HG03280 (cell line): ENCODE data around the gene RELT.
A peak's percentile ranks its signal among the peaks of the same experiment; 100 is the strongest.

ENCODE experiments used
- ATAC-seq: cut with Tn5 transposase; IDR thresholded peaks from one replicate; pipeline ENCODE4 v1.9.1; 2021; ENCODE audit warnings: mild to moderate bottlenecking, moderate library complexity; ENCODE audit not compliant: unreplicated experiment

RELT gene

GRCh38 chr11:73372375-73372993 lies 3.7 kb upstream of the RELT start:
- ATAC-seq: no peak

DNA sequence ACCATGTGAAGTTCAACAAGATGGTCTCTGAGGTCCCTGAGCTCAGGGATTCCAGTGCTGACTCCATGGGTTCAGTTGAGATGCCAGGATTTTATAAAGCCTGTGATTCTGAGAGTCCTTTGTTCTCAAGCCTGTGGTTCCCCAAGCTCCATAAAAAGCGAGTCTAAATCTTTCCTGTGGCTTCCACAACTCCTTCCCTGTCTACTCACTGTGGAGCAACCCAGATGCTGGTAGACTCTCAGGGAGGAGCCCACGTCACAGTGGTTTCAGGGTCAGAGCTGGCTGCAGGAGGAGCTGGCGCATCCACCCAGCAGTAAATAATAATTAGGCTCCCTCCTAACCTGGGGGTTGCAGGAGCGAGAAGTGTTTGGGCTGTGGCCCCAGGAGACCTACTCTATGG lies 2.0 kb upstream of the RELT start:
- no peak for ATAC-seq

DNA sequence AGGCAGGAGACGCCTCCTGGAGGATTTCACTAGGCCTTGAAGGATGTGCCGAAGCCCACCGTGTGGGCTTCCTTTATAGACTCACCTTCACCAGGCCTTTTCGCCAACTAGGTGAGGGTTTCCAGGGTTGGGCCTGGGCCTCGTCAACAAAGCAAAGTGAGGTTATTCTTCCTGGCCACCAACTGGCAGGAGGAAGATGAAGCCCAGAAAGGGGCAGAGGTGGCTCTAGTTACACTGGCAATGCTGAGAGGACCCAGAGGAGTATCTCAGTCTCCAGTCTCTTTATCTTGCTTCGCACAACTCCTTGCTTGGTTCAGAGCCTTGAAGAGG lies 404 bp upstream of the RELT start:
- no peak for ATAC-seq

GRCh38 chr11:73376803-73377629 lies 817 bp downstream of the RELT start:
- ATAC-seq: peak; percentile 19

GRCh38 chr11:73379189-73379880 lies 3.1 kb downstream of the RELT start:
- no peak for ATAC-seq

GRCh38 chr11:73380331-73380730 lies 4.1 kb downstream of the RELT start:
- ATAC-seq: no peak

DNA sequence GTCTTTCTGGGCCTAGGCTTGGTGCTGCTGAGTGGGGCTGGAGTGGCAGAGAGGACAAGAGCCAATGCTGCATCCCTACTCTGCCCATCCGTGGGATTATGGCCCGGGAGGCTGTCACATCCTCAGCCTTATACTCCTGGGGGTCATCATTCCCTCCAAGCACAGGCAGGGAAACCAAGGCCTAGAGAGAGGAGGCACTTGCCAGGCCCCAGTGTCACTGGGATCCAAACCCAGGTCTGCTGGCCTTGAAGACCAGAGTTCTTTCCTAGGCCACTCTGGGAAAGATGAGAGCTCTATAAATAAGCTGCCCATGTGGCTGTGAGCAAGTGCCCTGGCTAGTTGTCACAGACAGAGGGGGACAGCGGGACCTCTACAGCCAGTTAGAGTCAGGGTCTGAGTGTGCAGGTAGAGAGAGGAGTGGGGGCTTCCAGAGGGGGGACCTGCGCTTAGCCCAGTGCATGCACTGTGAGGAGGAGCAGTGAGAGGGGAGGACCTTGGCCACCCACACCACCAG lies 4.8 kb downstream of the RELT start:
- no peak for ATAC-seq

DNA sequence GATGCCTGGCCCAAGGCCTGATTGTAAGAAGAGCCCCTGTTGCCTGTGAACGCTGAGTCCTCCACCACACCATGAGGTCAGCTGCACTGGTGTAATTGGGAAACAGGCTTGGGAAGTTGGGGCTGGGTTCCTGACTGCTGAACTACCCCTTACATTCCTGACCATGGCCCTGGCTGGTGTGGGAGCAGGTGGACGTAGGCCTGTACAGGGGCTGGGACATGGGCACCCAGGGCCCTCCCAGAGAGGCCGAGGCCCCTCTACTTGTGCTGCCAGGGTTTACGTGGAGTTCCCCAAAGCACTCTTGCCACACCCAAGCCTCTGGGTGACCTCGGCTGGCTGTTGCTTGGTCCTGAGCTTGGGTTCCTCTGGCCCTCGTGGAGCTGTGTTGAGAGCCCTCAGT lies 5.4 kb downstream of the RELT start:
- ATAC-seq: no peak

GRCh38 chr11:73382183-73382582 lies 6.0 kb downstream of the RELT start:
- ATAC-seq: no peak

DNA sequence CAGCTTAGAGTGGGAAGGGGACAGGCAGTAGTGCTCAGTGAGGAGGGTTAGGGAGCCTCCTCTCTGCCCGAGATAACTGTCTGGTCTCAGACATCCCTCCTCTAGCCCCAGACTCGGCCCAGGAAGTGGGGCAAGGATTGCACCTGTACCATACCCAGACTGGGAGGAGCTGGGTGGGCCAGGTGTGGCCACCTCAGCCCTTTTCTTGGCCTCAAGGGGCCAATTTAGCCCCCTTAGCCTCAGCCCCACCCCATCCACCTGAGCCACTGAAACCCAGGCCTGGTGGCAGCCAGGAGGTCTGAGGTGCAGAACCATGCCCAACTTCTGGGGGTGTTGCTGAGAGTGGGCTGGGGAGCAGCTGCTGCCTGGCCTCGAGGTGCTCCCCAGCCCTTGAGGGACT lies 6.5 kb downstream of the RELT start:
- no peak for ATAC-seq

DNA sequence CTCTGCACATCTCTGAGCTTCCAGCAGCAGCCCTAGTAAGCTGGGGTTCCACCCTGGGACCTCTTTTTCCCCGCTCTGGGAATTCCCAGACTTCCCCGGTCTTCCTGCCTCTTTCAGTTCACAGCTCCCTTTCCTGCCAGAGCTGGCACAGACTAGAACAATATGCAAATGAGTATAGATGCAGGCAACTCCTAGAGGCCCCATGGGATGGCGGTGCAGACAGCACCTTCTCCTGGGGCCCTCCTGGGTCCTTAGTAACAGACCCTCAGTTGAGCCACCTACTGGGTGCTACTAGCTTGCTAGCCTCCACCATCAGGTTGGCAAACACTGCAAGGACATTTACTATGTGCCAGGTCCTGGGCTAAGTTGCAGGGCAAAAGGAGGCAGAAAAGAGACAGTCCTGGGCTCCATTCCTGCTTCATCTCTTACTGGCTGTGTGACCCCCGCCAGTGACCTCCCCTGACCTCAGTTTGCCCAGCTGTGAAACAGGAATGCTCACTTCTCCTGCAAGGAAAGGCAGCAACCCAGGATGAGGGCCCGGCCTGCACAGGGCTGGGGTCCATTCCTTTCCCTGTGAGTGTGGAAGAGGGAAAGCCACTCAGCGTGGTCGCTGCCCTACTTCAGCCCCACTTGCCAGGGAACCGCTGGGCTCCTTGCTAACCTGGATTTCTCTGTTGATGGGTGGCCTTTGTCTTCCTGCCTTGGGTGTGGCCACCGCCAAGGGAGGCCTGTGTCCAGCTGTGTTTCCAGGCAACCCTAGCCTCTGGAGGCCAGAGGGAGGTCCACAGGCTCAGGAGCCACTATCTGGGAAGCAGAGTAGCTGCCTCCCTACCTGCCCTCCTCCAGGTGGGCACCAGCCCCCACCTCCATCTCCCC lies 7.3 kb downstream of the RELT start:
- no peak for ATAC-seq

GRCh38 chr11:73384125-73384441 lies 7.9 kb downstream of the RELT start:
- no peak for ATAC-seq

DNA sequence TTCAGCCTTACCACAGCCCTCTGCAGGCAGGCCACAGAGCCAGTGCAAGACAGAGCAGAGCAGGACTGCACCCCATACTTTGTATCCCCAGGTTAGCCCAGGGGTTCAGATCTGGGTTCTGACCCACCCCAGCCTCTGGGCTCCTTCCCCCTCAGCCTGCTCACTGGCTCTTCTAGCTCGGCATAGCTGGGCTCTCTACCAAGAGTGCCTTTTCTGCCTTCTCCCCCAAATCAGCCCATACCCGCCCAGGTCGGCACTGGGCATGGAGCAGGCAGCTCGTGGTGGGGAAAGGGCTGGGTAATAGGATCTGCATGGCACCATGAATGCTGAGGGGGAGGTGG lies 8.3 kb downstream of the RELT start:
- ATAC-seq: no peak

DNA sequence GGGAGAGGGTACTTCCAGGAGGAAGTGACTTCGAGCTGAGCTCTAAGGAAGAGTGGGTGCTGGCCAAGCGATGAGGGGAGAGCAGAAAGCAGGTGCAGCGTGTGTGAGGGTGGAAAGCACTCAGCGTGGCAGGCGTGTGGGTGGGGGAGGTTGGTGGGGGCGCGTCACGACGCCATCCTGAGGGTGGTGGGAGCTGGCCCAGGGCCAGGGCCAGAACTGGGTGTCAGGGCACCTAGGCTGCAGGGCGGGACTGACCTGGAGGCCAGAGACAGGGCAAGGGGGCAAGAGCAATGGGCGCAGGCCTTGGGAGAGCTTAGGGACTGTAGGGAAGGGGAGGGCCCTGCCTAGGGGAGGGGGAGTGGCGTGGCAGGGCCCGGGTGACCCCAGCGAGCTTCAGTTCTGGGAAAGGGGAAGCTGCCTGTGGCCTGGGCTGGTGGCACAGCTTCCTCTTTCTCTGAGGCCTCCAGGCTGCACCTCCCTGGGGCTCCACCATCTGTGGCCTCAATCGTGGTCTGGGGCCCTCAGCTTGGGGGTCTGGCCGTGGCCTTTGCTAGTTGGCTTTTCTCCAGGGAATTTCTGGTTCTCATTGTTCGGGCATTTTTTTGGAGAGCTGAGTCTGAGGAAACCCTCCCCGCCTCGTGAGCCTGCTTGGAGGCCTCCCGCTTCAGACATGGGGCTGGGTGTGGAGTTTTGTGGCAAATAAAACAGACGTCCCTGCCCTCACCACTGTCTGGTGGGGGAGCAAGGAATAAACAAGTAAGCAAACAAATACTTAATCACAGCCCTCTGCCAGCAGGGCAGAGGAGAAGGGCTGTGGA lies 8.9 kb downstream of the RELT start:
- ATAC-seq: no peak

GRCh38 chr11:73386016-73386415 lies 9.8 kb downstream of the RELT start:
- ATAC-seq: no peak

DNA sequence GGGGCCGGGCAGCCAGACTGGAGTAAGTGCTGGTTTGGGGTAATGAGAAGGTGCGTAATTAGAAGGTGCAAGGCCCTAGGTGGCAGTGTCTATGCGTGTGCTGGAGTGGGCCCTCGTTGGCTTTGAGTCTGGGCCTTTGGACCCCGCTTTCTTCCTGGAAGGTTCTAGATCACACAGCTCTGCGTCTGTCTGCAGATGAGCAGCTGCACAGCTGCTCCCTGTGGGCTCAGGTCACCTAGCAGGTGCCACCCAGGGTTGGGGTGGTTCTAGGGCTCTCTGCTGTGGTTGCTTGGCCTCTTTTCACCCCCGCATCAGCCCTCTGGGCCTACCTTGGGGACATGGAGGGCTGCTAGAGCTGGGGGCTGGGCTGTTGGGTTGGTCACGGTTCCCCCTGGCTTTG lies 10.3 kb downstream of the RELT start:
- ATAC-seq: no peak

DNA sequence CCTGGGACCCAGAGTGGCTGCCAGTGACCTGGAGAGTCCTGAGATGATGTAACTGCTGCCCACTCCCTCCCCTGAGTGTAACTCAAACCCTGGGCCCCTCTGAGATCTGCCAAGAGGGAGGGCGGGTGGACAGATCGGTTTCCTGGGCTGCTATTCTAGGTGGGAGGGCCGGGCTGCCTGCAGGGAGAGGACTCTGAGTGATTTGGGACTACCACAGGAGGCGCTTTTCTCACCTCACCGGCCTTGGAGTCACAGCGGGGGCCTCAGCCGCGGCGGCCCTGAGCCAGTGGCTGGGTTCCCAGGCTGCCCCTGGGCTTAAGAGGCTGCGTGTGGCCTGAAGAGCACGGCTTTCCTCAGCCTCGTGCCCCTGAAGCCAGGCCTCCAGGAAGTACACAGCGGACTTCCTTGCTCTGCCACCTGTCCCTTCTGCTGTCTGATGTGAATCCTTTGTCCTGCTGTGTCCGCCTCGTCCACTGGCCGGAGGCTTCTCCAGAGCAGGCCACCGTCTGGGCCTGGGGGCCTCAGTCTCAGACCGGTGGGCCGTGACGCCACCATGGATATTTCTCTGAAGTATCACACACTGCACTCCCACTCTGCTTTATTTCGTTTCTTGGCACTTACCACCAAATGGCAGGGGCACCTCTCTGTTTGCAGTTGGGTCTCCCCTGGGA lies 11.5 kb downstream of the RELT start:
- ATAC-seq: no peak

DNA sequence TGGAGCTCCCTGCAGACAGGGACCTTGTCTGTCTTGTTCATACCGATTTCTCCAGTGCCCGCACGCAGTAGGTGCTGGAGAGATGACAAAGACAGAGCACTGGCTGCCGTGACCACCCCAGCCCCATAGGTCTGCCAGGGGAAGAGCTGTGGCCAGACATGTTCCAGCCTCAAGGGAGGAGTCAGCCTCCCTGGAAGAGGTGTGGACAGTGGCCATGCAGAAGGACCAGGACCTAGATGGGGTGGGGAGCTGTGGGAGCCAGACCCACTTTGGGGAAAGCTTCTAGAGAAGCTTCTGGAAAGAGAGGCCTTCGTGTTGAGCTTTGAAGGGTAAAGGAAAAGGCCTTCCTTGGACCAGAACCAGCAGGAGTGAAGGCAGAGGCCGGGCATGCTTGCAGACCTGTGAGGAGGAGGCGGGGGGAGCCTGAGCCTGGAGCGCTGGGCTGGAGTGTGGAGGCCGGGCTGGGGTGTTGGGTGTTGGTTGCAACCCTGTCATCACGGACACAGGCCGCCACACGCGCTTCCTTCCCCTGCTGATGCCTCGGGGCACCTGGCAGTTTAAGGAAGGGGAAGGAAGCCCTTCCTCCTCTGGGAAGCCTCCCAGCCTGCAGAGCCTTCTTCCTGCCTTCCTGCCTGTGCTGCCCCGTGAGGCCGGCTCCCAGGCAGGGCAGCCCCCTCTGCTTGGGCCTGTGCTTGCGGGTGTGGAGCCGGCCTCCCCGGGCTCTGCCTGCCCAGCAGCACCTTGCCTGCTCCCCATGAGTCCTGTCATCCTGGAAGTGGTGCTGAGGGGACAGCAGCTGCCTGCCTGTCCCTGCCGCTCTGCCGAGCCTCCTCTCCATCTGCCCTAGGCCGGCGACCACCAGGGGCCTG lies 12.3 kb downstream of the RELT start:
- no peak for ATAC-seq

- no peak for ATAC-seq
These were observed 12.9 kb downstream of the RELT start for GRCh38 chr11:73389134-73389525.
